ENCODE results near the gene ZDHHC17. TPM values are rescaled to one million over a fixed set of nuclear protein-coding genes. Genes with fewer than 3 reads are reported as not detected.
A peak's percentile ranks its signal among the peaks of the same experiment; 100 is the strongest.

Gene ZDHHC17, protein sequence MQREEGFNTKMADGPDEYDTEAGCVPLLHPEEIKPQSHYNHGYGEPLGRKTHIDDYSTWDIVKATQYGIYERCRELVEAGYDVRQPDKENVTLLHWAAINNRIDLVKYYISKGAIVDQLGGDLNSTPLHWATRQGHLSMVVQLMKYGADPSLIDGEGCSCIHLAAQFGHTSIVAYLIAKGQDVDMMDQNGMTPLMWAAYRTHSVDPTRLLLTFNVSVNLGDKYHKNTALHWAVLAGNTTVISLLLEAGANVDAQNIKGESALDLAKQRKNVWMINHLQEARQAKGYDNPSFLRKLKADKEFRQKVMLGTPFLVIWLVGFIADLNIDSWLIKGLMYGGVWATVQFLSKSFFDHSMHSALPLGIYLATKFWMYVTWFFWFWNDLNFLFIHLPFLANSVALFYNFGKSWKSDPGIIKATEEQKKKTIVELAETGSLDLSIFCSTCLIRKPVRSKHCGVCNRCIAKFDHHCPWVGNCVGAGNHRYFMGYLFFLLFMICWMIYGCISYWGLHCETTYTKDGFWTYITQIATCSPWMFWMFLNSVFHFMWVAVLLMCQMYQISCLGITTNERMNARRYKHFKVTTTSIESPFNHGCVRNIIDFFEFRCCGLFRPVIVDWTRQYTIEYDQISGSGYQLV
- 34.5 and 51.1 TPM in 2 replicates for polyA plus RNA-seq (2011; rRNA removed)
- polyA minus RNA-seq (2011; rRNA and poly(A)+ RNA removed), result 37.3 and 52.4 TPM in 2 replicates

DNA sequence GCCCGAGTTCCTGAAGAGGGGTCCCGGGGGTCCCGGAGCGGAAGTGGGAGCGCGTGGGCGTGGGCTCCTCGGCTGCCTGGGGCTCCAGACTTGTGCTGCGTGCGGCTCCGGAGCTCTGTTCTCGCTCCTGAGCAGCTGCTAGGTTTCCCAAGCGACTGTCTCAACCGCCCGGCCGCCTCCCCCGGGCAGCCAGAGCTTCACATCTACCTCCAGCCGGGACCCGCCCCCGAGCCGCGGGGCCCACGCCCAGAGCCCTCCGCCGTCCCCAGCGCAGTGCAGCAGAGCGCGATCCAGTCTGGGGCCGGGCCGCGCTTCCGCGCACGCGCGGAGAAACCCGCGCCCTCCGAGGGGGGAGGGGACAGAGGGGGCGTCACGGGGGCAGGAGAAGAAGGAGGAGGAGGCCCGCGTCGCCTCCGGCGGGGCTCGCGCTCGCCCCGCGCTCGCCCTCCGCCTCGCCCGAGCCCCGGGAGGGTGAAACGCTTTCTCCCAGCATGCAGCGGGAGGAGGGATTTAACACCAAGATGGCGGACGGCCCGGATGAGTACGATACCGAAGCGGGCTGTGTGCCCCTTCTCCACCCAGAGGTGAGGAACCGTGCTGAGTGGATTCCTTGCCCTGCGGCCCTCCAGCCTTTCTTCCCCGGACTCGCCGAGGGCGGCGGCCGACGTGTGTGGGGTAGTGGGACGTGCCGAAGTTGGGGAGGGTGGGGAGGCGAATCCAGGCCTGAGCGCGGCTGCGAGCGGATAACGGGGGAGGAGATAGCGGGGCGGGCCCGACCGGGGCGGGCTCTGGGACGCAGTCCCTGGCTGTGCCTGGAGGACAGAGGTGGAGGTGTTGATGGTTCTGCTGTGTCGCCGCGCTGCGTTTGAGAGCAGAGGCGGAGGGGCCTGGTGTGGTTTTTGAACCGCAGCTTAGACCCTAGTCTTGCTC lies at the start of gene ZDHHC17:
ZDHHC17 (plus strand) TSS at position 370 of the 930 bp plus-strand sequence; CDS start at position 492, 122 bp downstream.
- Histone ChIP-seq H3K36me3 (ENCODE audit: control insufficient read depth, insufficient read depth, low read length) (no peaks in the 10 kb centered on the region), H3K4me3 (ENCODE audit: low read depth, low read length) (peak within 1 kb of the TSS; percentile 79), H3K27me3 (ENCODE audit: control insufficient read depth, insufficient read depth, low read length) (no peaks in the 10 kb centered on the region)
- POLR2A ChIA-PET, result interaction anchor here (0.6 to 0.9 kb wide), 4 partner anchors 129 to 356 kb away, joined by 3 read pairs; no protein-coding TSS in a partner anchor
- TF ChIP-seq, protein P1, sequence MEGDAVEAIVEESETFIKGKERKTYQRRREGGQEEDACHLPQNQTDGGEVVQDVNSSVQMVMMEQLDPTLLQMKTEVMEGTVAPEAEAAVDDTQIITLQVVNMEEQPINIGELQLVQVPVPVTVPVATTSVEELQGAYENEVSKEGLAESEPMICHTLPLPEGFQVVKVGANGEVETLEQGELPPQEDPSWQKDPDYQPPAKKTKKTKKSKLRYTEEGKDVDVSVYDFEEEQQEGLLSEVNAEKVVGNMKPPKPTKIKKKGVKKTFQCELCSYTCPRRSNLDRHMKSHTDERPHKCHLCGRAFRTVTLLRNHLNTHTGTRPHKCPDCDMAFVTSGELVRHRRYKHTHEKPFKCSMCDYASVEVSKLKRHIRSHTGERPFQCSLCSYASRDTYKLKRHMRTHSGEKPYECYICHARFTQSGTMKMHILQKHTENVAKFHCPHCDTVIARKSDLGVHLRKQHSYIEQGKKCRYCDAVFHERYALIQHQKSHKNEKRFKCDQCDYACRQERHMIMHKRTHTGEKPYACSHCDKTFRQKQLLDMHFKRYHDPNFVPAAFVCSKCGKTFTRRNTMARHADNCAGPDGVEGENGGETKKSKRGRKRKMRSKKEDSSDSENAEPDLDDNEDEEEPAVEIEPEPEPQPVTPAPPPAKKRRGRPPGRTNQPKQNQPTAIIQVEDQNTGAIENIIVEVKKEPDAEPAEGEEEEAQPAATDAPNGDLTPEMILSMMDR (IDR thresholded peaks at IDR 0.05; ENCODE audit: insufficient read depth, low read depth, low read length), result no peak
- CTCF ChIA-PET, result interaction anchor here (0.5 to 1.8 kb wide), 4 partner anchors 27 to 247 kb away, joined by 3 to 6 read pairs (median 4); no protein-coding TSS in a partner anchor
- DNase-seq (ENCODE audit: low read depth), result peak; percentile 81

DNA sequence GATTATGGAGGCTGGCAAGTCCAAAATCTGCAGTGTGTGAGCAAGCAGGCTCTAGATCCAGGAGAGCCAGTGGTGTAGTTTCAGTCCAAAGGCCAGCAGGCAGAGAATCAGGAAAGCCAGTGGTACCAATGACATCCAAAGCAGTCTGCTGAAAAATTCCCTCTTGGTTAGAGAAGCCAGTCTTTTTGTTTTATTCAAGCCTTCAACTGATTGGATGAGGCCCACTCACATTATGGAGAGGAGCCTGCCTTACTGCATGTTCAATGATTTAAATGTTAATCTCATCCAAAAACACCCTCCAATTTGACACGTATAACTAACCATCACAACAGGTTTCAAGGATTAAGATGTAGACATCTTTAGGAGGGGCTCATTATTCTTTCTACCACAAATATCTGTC lies 49.5 kb upstream of the ZDHHC17 start:
- TF ChIP-seq, protein P1 (IDR thresholded peaks at IDR 0.05; ENCODE audit: insufficient read depth, low read depth, low read length), result no peak
- Histone ChIP-seq H3K4me3 (ENCODE audit: low read depth, low read length) (no peak overlapping the region), H3K27me3 (ENCODE audit: control insufficient read depth, insufficient read depth, low read length) (no peaks in the 10 kb centered on the region), H3K36me3 (ENCODE audit: control insufficient read depth, insufficient read depth, low read length) (no peaks in the 10 kb centered on the region)
- ChIA-PET CTCF (no interaction called here), POLR2A (no interaction called here)
- no peak for DNase-seq (ENCODE audit: low read depth)

DNA sequence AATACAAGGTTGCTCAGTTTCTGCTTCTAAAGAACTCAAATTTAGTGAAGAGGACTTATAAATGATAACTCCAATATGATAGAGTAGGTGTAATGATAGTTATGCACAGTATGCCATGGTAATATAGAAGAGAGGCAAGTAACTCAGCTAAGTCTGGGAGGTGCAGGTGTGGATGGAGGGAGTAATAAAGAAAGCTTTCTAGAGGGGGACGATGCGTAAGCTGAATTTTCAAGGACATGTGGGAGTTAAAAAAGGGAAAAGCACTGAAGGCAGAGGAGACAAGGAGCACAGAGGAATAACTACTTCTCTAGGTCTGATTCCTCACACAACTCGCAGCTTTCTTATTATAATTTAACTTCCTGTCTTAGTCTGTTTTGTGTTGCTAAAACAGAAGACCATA lies 49.1 kb upstream of the ZDHHC17 start:
- TF ChIP-seq, protein P1 (IDR thresholded peaks at IDR 0.05; ENCODE audit: insufficient read depth, low read depth, low read length), result no peak
- Histone ChIP-seq H3K27me3 (ENCODE audit: control insufficient read depth, insufficient read depth, low read length) (no peaks in the 10 kb centered on the region), H3K4me3 (ENCODE audit: low read depth, low read length) (no peak overlapping the region), H3K36me3 (ENCODE audit: control insufficient read depth, insufficient read depth, low read length) (no peaks in the 10 kb centered on the region)
- POLR2A ChIA-PET, result no interaction called here
- DNase-seq (ENCODE audit: low read depth), result no peak
- CTCF ChIA-PET, result interaction anchor here (1.0 kb wide), 1 partner anchor 9 kb away, joined by 3 read pairs; no protein-coding TSS in a partner anchor

DNA sequence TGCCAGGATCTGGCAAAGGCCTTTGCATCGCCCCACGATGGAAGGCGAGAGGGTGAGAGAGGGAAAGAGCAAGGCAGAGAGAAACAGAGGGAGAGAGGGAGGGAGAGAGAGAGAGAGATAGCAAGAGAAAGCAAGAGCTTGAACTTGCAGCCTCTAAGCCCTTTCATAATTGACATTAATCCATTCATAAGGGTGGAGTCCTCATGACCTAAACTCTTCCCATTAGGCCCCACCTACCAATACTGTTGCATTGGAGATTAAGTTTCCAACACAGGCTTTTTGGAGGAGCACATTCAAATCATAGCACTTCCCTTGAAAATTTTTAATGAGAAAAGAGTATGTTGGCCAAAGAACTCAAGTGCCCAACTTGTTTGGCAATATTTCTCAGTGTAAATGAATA lies 48.6 kb upstream of the ZDHHC17 start:
- ChIA-PET POLR2A (no interaction called here), CTCF (interaction anchor here (1.0 to 1.3 kb wide), 2 partner anchors 9 to 11 kb away, joined by 3 read pairs; no protein-coding TSS in a partner anchor)
- H3K4me3 ChIP-seq (ENCODE audit: low read depth, low read length), result no peak overlapping the region
- TF ChIP-seq, protein P1 (IDR thresholded peaks at IDR 0.05; ENCODE audit: insufficient read depth, low read depth, low read length), result no peak
- H3K36me3 ChIP-seq (ENCODE audit: control insufficient read depth, insufficient read depth, low read length), result no peaks in the 10 kb centered on the region
- DNase-seq (ENCODE audit: low read depth), result no peak
- H3K27me3 ChIP-seq (ENCODE audit: control insufficient read depth, insufficient read depth, low read length), result no peaks in the 10 kb centered on the region

Measured in BJ (cell line).